GM12872 (cell line): ENCODE measurements around the gene OBP2A.

Experiments
- TF ChIP-seq, protein P1 (sequence below): IDR thresholded peaks from 3 replicates; pipeline ENCODE4 v1.5.1; 2011; ENCODE audit warnings: low read depth, mild to moderate bottlenecking, low read length, moderate library complexity; ENCODE audit not compliant: insufficient read depth

Gene OBP2A

DNA sequence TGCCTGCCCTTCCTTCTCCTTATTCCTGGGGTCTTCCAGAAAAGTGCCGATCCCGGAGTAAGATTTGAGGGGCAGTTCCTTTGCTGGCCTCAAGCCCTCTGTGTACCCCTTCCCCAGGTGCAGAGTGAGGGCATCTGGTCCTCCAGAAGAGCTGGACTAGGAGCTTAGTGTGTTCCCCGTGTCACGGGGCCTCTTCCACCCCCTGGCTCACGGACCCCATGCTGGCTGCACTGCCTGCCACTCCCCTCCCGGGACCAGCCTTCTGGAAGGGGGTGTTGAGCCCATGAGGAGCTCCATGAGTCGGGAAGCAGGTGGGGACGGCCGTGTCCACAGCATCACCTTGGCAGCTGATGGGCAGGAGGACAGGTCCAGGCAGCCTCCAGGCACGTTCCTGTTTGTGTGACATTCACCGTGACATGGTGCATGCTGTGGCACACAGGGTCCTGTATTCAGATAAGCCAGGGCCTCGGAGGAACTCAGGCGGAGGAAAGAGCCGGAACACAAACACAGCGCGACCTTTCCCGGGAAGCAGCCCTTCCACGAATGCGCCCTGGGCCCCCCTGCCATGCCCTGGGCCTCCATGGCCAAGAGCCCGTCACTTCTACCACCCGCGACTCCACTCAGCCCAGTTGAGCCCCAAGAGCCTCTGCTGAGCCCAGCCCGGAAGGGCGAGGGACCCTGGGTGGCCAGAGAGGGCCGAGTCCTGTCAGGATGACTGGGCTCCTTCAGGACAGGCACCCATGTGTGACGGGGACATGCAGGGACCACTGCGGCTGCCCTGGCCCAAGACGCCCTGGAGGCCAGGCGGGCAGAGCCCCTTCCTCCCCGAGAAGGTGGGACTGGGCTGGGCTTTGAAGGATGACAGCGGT lies 30.6 kb upstream of the OBP2A start:
- TF ChIP-seq, protein P1, sequence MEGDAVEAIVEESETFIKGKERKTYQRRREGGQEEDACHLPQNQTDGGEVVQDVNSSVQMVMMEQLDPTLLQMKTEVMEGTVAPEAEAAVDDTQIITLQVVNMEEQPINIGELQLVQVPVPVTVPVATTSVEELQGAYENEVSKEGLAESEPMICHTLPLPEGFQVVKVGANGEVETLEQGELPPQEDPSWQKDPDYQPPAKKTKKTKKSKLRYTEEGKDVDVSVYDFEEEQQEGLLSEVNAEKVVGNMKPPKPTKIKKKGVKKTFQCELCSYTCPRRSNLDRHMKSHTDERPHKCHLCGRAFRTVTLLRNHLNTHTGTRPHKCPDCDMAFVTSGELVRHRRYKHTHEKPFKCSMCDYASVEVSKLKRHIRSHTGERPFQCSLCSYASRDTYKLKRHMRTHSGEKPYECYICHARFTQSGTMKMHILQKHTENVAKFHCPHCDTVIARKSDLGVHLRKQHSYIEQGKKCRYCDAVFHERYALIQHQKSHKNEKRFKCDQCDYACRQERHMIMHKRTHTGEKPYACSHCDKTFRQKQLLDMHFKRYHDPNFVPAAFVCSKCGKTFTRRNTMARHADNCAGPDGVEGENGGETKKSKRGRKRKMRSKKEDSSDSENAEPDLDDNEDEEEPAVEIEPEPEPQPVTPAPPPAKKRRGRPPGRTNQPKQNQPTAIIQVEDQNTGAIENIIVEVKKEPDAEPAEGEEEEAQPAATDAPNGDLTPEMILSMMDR = no peak

DNA sequence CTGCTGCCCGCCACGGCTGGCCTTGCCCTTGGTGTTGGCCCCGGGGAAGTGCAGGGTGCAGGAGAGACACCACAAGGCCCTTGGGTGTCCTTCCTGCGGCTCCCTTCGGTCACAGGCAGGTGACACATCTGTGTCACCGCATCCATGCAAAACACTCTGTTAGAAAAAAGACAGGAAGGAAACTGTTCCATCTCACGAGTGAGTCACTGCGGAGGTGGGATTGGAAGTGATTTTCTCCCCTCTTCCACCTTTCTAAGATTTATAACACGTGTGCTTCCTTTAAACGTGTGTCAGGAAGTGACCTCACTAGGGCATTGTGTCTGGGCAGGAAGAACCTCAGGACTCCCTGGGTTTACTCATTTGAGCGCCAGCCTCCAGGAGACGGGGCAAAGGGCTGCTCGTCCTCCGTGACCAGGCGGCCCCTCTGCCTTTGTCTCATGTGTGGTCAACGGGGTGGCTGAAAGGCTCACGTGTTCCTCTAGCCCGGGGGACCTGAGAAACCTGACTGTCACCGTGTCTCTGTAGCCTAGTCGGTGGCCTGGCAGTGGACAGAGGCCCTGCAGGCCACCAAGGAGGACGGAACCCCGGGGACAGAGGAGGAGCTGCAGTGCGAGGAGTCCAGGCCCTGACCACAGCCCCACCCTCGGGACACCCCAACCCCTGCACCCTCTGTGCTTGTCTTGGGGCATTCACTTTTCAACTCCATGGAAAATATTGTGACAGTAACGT lies 29.6 kb upstream of the OBP2A start:
- TF ChIP-seq, protein P1 = no peak

DNA sequence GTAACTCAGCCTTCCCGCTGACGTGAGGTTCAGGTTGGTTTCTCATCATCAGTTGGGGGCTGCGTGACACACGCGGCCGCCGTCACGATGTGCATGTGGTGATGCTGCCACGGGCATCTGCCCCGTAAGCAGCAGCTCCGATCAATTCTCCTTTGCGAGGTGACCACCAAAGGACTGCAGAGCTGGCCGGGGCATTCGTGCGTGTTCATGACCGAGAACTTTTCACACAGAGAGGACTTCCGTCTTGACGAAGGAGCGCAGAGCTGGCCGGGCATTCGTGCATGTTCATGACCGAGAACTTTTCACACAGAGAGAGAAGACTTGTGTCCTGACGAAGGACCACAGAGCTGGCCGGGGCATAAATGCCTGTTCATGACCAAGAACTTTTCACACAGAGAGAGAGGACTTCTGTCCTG lies 28.5 kb upstream of the OBP2A start:
- TF ChIP-seq, protein P1 = no peak

DNA sequence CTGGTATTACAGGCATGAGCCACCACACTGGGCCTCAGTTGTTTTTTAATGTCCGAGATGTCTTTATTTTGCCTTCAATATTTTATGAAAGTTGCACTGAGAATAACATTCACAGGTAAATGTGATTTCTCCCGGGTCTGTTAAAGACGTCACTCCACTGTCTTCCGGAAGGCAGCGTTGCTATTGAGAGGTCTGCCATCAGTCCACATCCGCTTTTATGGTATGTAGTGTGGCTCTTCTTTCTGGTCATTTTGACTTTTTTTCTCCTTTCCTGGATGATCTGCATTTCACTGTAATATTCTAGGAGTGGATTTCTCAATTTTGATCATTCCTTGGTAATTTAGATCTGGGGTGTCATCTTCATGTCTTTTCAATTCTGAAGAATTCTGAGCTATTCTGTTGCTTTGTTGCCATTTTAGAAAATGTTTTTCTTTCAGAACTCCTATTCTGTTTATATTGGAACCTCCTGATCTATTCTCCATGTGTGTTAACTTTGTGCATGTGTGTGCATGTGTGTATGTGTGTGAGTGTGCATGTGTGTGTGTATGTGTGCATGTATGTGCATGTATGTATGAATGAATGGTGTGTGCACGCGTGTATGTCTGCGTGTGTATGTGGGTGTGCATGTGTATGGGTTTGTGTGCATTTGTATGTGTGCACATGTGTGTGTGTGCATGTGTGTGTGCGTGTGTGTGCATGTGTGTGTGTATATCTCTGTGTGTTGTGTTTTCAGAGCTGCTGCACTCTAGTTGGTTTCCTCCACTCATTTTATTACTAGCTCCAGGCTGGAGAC lies 26.6 kb upstream of the OBP2A start:
- TF ChIP-seq, protein P1 = no peak

DNA sequence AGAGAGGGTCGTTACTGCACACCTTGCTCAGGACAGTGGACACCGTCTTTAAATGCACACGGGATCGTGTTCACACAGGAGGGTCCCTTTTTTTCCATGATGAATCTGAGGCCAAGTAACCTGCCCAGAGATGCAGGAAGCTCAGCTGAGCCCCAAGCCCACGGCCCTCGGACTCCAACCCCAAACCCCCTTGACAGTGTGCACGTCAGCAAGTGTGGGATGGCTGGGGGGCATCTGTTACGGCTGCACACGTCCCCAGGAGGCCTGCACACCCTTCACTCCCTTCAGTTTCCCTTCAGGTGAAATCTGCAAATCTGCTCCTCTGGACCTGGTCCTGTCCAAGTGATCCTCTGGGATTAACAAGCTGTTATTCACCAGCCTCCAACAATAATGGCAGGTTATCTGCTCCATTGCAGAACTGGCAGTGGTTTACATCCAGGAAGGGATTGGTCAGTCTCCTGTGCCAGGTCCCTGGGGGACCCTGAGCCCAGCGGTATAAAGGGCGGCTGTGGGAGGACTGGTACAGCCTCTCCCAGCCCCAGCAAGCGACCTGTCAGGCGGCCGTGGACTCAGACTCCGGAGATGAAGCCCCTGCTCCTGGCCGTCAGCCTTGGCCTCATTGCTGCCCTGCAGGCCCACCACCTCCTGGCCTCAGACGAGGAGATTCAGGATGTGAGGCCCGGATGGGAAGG lies 24.9 kb upstream of the OBP2A start, which contains the start of gene LCN1:
Gene LCN1 (plus strand): TSS at position 525 of the 692 bp plus-strand sequence. CDS start 58 bp downstream, at position 583.
- TF ChIP-seq, protein P1 = no peak

DNA sequence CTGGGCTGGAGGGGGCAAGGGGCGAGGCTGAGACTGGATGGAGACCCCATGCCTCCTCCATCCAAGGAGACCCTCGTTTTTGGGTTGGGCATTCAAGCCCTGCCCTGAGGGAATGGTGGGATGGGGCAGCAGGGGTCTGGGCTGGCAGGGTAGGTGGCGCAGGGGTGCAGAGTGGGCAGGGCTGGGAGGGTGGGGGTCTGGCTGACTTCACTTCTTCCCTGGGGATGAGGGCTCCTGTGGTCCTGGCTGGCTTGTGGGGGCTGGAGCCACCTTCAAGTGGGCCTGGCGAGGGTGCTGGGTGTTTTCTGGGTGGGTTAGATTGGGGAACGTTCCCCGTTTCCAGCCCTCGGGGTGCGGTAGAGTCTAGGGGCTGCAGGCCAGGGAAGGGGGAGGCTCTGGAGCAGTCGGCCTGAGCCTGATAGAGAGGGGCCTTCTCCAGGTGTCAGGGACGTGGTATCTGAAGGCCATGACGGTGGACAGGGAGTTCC lies 24.3 kb upstream of the OBP2A start:
- TF ChIP-seq, protein P1 = no peak
